Ramos (cell line): Measurements from ENCODE around the gene TSPAN10.

Experiments used
- in situ Hi-C: fragments of 300-500 bp; cut with MboI; formaldehyde crosslinking; loops from one replicate; pipeline ENCODE4 v1.14.3; 2022; ENCODE audit warnings: low sequenced_read_pairs; ENCODE audit not compliant: unreplicated experiment

The TSPAN10 gene

GRCh38 chr17:81684442-81684911, 47.5 kb downstream of the TSPAN10 start:
- in situ Hi-C loops, result no loop called here

GRCh38 chr17:81685108-81685507, 48.1 kb downstream of the TSPAN10 start:
- in situ Hi-C loops, result no loop called here

- in situ Hi-C loops, result no loop called here
Observed at GRCh38 chr17:81686614-81687013, 49.6 kb downstream of the TSPAN10 start.

GRCh38 chr17:81687770-81688541, 51.0 kb downstream of the TSPAN10 start:
- in situ Hi-C loops, result no loop called here

GRCh38 chr17:81688616-81689015, 51.6 kb downstream of the TSPAN10 start:
- in situ Hi-C loops, result no loop called here

- in situ Hi-C loops, result no loop called here
Observed at GRCh38 chr17:81690066-81690465, 53.1 kb downstream of the TSPAN10 start.

- in situ Hi-C loops, result no loop called here
Observed at GRCh38 chr17:81690549-81690948, 53.6 kb downstream of the TSPAN10 start.

GRCh38 chr17:81691196-81691595, 54.2 kb downstream of the TSPAN10 start:
- in situ Hi-C loops, result no loop called here

GRCh38 chr17:81691608-81692007, 54.6 kb downstream of the TSPAN10 start:
- in situ Hi-C loops, result no loop called here

GRCh38 chr17:81693509-81694210, 56.7 kb downstream of the TSPAN10 start:
- in situ Hi-C loops, result no loop called here

GRCh38 chr17:81694810-81695209, 57.8 kb downstream of the TSPAN10 start:
- in situ Hi-C loops, result no loop called here

- in situ Hi-C loops, result no loop called here
Observed at GRCh38 chr17:81695211-81695610, 58.2 kb downstream of the TSPAN10 start.

GRCh38 chr17:81695801-81696200, 58.8 kb downstream of the TSPAN10 start:
- in situ Hi-C loops, result no loop called here

GRCh38 chr17:81696218-81696941, 59.4 kb downstream of the TSPAN10 start:
- in situ Hi-C loops, result no loop called here

GRCh38 chr17:81697261-81698044, 60.5 kb downstream of the TSPAN10 start:
- in situ Hi-C loops, result no loop called here
